HEK293 (cell line): ENCODE data around the gene TOP3B.

Source experiments
- ZNF112 ChIP-seq: fragments of 450-650 bp; formaldehyde crosslinking; IDR thresholded peaks from 2 replicates; pipeline ENCODE4 v1.5.0; 2017; ENCODE audit warnings: missing biosample characterization, missing genetic modification characterization
- TF ChIP-seq, protein P1 (sequence below): fragments of 450-650 bp; formaldehyde crosslinking; IDR thresholded peaks from 2 replicates; pipeline ENCODE4 v1.5.1; 2016; ENCODE audit warnings: missing biosample characterization, missing genetic modification characterization

DNA sequence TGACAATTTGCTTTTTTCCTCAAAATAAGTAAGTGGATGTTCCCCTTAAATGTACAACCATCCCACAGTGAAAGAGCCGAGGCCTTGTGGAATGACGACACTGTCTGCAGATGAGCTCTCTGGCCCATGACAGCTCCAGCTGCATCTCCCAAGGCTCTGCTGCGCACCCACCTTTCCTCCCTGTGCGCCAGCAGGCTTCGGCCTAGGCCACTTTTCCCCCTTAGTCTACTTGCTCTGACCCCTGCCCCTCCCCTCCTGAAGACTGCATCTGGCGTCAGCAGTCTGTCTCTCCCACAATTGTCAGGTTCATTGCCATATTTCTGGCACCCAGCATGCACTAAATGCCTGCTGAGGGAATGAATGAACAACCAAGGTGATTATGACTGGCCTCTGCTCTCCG lies 2.0 kb downstream of the TOP3B start:
- TF ChIP-seq, protein P1, sequence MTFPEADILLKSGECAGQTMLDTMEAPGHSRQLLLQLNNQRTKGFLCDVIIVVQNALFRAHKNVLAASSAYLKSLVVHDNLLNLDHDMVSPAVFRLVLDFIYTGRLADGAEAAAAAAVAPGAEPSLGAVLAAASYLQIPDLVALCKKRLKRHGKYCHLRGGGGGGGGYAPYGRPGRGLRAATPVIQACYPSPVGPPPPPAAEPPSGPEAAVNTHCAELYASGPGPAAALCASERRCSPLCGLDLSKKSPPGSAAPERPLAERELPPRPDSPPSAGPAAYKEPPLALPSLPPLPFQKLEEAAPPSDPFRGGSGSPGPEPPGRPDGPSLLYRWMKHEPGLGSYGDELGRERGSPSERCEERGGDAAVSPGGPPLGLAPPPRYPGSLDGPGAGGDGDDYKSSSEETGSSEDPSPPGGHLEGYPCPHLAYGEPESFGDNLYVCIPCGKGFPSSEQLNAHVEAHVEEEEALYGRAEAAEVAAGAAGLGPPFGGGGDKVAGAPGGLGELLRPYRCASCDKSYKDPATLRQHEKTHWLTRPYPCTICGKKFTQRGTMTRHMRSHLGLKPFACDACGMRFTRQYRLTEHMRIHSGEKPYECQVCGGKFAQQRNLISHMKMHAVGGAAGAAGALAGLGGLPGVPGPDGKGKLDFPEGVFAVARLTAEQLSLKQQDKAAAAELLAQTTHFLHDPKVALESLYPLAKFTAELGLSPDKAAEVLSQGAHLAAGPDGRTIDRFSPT (tag by site-specific recombination) = no peak
- no peak for TF ChIP-seq ZNF112 (tag by site-specific recombination)
